K562 (cell line): ENCODE measurements around the gene SLC48A1. TPM values are rescaled to one million over a fixed set of nuclear protein-coding genes. Genes with fewer than 3 reads are reported as not detected.
A peak's percentile ranks its signal among the peaks of the same experiment; 100 is the strongest.

ENCODE experiments used
- ATF1 ChIP-seq, 2 experiments: fragments of 450-650 bp in 1 of 2; IDR thresholded peaks; 2 replicates each; pipeline ENCODE4 v1.6.1; 2016; ENCODE audit warnings: missing compliant biosample characterization in 1 of 2, missing genetic modification characterization in 1 of 2
- CBX3 ChIP-seq, 2 experiments: IDR thresholded peaks; 1 replicate in 1 of 2; 2 replicates in 1 of 2; pipeline ENCODE4 v1.6.1; 2012; ENCODE audit warnings: inconsistent platforms in 2 of 2, low read length in 2 of 2, borderline replicate concordance in 1 of 2, control low read depth in 1 of 2
- FOXP1 ChIP-seq: sonication (generic); formaldehyde crosslinking; IDR thresholded peaks from 2 replicates; pipeline ENCODE4 v1.8.0; 2022; ENCODE audit warnings: mild to moderate bottlenecking, missing genetic modification reagents
- MAX ChIP-seq: sonication (generic); formaldehyde crosslinking; IDR thresholded peaks from 2 replicates; pipeline ENCODE4 v1.9.0; 2022; ENCODE audit warnings: mild to moderate bottlenecking, missing genetic modification reagents
- MCM3 ChIP-seq: fragments of 450-650 bp; IDR thresholded peaks from 2 replicates; pipeline ENCODE4 v1.6.1; 2016
- MTA3 ChIP-seq: fragments of 450-650 bp; formaldehyde crosslinking; IDR thresholded peaks from 2 replicates; pipeline ENCODE4 v1.6.1; 2017; ENCODE audit warnings: mild to moderate bottlenecking, borderline replicate concordance
- NBN ChIP-seq: fragments of 450-650 bp; IDR thresholded peaks from 2 replicates; pipeline ENCODE4 v1.6.1; 2016; ENCODE audit warnings: low read depth, mild to moderate bottlenecking
- SMAD4 ChIP-seq: fragments of 250-450 bp; sonication (Bioruptor Pico); conservative IDR thresholded peaks from 2 replicates; pipeline ENCODE4 v1.8.0; 2021; ENCODE audit warnings: inconsistent platforms, mild to moderate bottlenecking, moderate library complexity
- SMARCA4 ChIP-seq: fragments of 450-650 bp; IDR thresholded peaks from 2 replicates; pipeline ENCODE4 v1.6.1; 2016
- TFAP4 ChIP-seq: sonication (generic); formaldehyde crosslinking; IDR thresholded peaks from 2 replicates; pipeline ENCODE4 v1.8.0; 2022; ENCODE audit warnings: missing genetic modification reagents, mild to moderate bottlenecking, moderate library complexity, borderline replicate concordance
- USF1 ChIP-seq: sonication (generic); formaldehyde crosslinking; IDR thresholded peaks from 2 replicates; pipeline ENCODE4 v1.9.0; 2022; ENCODE audit warnings: mild to moderate bottlenecking, missing genetic modification reagents
- ZBTB17 ChIP-seq: fragments of 450-650 bp; formaldehyde crosslinking; IDR thresholded peaks from 2 replicates; pipeline ENCODE4 v1.4.0; 2020; ENCODE audit warnings: mild to moderate bottlenecking
- ZNF639 ChIP-seq, 2 experiments: fragments of 200-800 bp in 1 of 2; sonication (Bioruptor generic) in 1 of 2; sonication (generic) in 1 of 2; formaldehyde crosslinking in 1 of 2; IDR thresholded peaks in 1 of 2; conservative IDR thresholded peaks in 1 of 2; 2 replicates each; pipeline versions ENCODE4 v1.5.0 to v1.6.1; 2016 to 2020; ENCODE audit warnings: missing compliant biosample characterization in 1 of 2, missing genetic modification characterization in 1 of 2, missing genetic modification reagents in 1 of 2
- ZNF740 ChIP-seq, 3 experiments: fragments of 200-800 bp in 1 of 3; sonication (Bioruptor generic) in 1 of 3; sonication (generic) in 1 of 3; formaldehyde crosslinking in 1 of 3; IDR thresholded peaks; 2 replicates each; pipeline versions ENCODE4 v1.6.1 to v1.8.0; 2016 to 2022; ENCODE audit warnings: mild to moderate bottlenecking in 2 of 3, missing compliant biosample characterization in 2 of 3, missing genetic modification characterization in 2 of 3, missing genetic modification reagents in 1 of 3
- polyA plus RNA-seq, 8 experiments: library from polyadenylated mRNA; depleted of rRNA in 4 of 8; stranded (reverse) in 5 of 8; unstranded in 3 of 8; fragments of >200 nt; fragmentation: Nextera tagmentation in 2 of 8; fragmentation: Illumina TruSeq in 1 of 8; extraction: Ambion mirVana in 2 of 8; extraction: Trizol in 1 of 8; gene quantifications; 2 replicates each; pipeline versions ENCODE4 v1.2.1 to v1.2.3, GENCODE V29; 2011 to 2014; ENCODE audit warnings: inconsistent platforms in 1 of 8, missing spikeins in 1 of 8
- total RNA-seq, 7 experiments: library from RNA; depleted of rRNA in 6 of 7; stranded (reverse); fragments of >200 nt in 6 of 7; fragmentation: Illumina TruSeq in 2 of 7; extraction: Trizol in 2 of 7; gene quantifications; 2 replicates each; pipeline versions ENCODE4 v1.2.1 to v1.2.3, GENCODE V29; 2011 to 2021; ENCODE audit warnings: low replicate concordance in 1 of 7

Gene SLC48A1
- total and polyA plus RNA-seq, 9 of the 15 experiments (the other 6 are each of a cell fraction or from before 2014, with no cell fraction given), result 10.7 to 37.5 (median 18.7) TPM

GRCh38 chr12:47812797-47813510 is 39.9 kb downstream of the SLC48A1 start (continued):
- peak; percentile 59; the same call in 1 of the 2 replicates for TF ChIP-seq FOXP1
- no peak for TF ChIP-seq CBX3 (IDR thresholded peaks at IDR 0.05; ENCODE audit: borderline replicate concordance in 1 of 2, low read length in 2 of 2)
- TF ChIP-seq NBN, result no peak
- peak; percentile 80 for TF ChIP-seq SMAD4 (CRISPR knock-in tag)
- 0 out of 2 replicates have a peak, but pooled peaks have one; percentile 44 for TF ChIP-seq ZNF740 (CRISPR knock-in tag; IDR thresholded peaks at IDR 0.05)
- peak in 1 of 2 experiments; percentile 69; a peak in 2 of 4 replicates for TF ChIP-seq ZNF740 (tag; IDR thresholded peaks at IDR 0.05)
- peak in 1 of 2 experiments; percentile 65; a peak in 2 of 4 replicates for TF ChIP-seq ZNF639 (CRISPR knock-in tag; conservative IDR thresholded peaks at IDR 0.05 in 1 of 2, IDR thresholded peaks at IDR 0.05 in 1 of 2)
- no peak for TF ChIP-seq MCM3
- peak; percentile 24; the same call in 1 of the 2 replicates for TF ChIP-seq TFAP4 (CRISPR knock-in tag)
- TF ChIP-seq ATF1 (CRISPR knock-in tag; IDR thresholded peaks at IDR 0.05), result no peak
- peak; percentile 14; the same call in 1 of the 2 replicates for TF ChIP-seq ATF1 (tag; IDR thresholded peaks at IDR 0.05)
- peak; percentile 52; the same call in 1 of the 2 replicates for TF ChIP-seq MTA3
- TF ChIP-seq SMARCA4, result peak; percentile 68
- peak; percentile 8; the same call in 1 of the 2 replicates for TF ChIP-seq USF1 (CRISPR knock-in tag)
- TF ChIP-seq MAX, result peak; percentile 26; the same call in 1 of the 2 replicates
- TF ChIP-seq ZBTB17, result peak; percentile 36; the same call in 1 of the 2 replicates
- TF ChIP-seq, all 486 proteins: peak for 94
